Choroid plexus epithelial cell (primary cell): ENCODE results near the gene FRMPD2.
"Not testable (repeated sequence)": the region's sequence is repeated elsewhere in the genome, so short reads cannot be mapped to it uniquely, and the experiment has no call there.

Source experiments
- DNase-seq: peaks from one replicate; pipeline ENCODE4 v3.0.0-alpha.2; 2010; ENCODE audit warnings: low read depth
- H3K4me3 ChIP-seq: 2 replicates; pipeline ENCODE4 v1.5.1; 2011; ENCODE audit warnings: low read depth, mild to moderate bottlenecking, control low read depth, low read length, moderate library complexity
- CTCF ChIP-seq: conservative IDR thresholded peaks from 2 replicates; pipeline ENCODE4 v1.5.1; 2011; ENCODE audit warnings: low read depth, mild to moderate bottlenecking, control low read depth, inconsistent platforms, low read length, moderate library complexity

The FRMPD2 gene

GRCh38 chr10:48195803-48196202 lies 78.7 kb downstream of the FRMPD2 start:
- no peak for TF ChIP-seq CTCF
- no peak overlapping the region for H3K4me3 ChIP-seq
- DNase-seq, result no peak

- DNase-seq, result no peak
- TF ChIP-seq CTCF, result no peak
- H3K4me3 ChIP-seq, result no peak overlapping the region
These were observed 79.7 kb downstream of the FRMPD2 start for GRCh38 chr10:48194830-48195229.

GRCh38 chr10:48193556-48193955 lies 80.9 kb downstream of the FRMPD2 start:
- DNase-seq, result no peak
- H3K4me3 ChIP-seq, result no peak overlapping the region

GRCh38 chr10:48192881-48193450 lies 81.5 kb downstream of the FRMPD2 start:
- DNase-seq, result no peak
- H3K4me3 ChIP-seq, result no peak overlapping the region
- TF ChIP-seq CTCF, result no peak

More at GRCh38 chr10:48193556-48193955, 80.9 kb downstream of the FRMPD2 start:
- TF ChIP-seq CTCF, result no peak

GRCh38 chr10:48187713-48188485 lies 86.6 kb downstream of the FRMPD2 start:
- DNase-seq, result no peak
- no peak for TF ChIP-seq CTCF
- H3K4me3 ChIP-seq, result no peak overlapping the region

- H3K4me3 ChIP-seq, result no peak overlapping the region
- TF ChIP-seq CTCF, result no peak
- DNase-seq, result no peak
These were observed 87.4 kb downstream of the FRMPD2 start for GRCh38 chr10:48187126-48187525.

- H3K4me3 ChIP-seq, DNase-seq: not testable (repeated sequence)
These were observed 88.2 kb downstream of the FRMPD2 start for GRCh38 chr10:48186264-48186804.
